Measurements from ENCODE around the gene EIF4B.

GRCh38 chr12:53062977-53063707, 56.9 kb downstream of the EIF4B start:
- TF ChIP-seq CTCF (IDR thresholded peaks at IDR 0.05) (no peak), POLR2A (IDR thresholded peaks at IDR 0.05) (no peak)
